H9 (cell line): ENCODE data around the gene ADGRG1. TPM values are rescaled to one million over a fixed set of nuclear protein-coding genes. Genes with fewer than 3 reads are reported as not detected.

ENCODE experiments used
- DNase-seq: peaks from one replicate; pipeline ENCODE4 v3.0.0-alpha.2; 2017
- H2AFZ ChIP-seq: one replicate; pipeline ENCODE4 v1.6.1; 2013; ENCODE audit warnings: mild to moderate bottlenecking, low read length, control low read depth, moderate library complexity
- H2AK5ac ChIP-seq: 2 replicates; pipeline ENCODE4 v1.6.1; 2013; ENCODE audit warnings: low read length, control low read depth, mixed read lengths; ENCODE audit not compliant: insufficient read length
- H2BK120ac ChIP-seq: one replicate; pipeline ENCODE4 v1.6.1; 2013; ENCODE audit warnings: low read depth, mild to moderate bottlenecking, low read length, control low read depth, inconsistent platforms; ENCODE audit not compliant: poor library complexity, severe bottlenecking
- H2BK12ac ChIP-seq: 2 replicates; pipeline ENCODE4 v1.6.1; 2013; ENCODE audit warnings: low read length, control low read depth, mixed read lengths, low read depth; ENCODE audit not compliant: insufficient read length
- H2BK15ac ChIP-seq: 2 replicates; pipeline ENCODE4 v1.6.1; 2013; ENCODE audit warnings: low read depth, low read length, control low read depth
- H2BK20ac ChIP-seq: one replicate; pipeline ENCODE4 v1.6.1; 2013; ENCODE audit warnings: low read depth, mild to moderate bottlenecking, low read length, control low read depth, inconsistent platforms; ENCODE audit not compliant: poor library complexity, severe bottlenecking
- H2BK5ac ChIP-seq: 2 replicates; pipeline ENCODE4 v1.6.1; 2013; ENCODE audit warnings: low read length, control low read depth, mixed read lengths; ENCODE audit not compliant: insufficient read length
- H3K14ac ChIP-seq: 2 replicates; pipeline ENCODE4 v1.6.1; 2013; ENCODE audit warnings: low read length, control low read depth; ENCODE audit not compliant: insufficient read depth
- H3K18ac ChIP-seq: 2 replicates; pipeline ENCODE4 v1.6.1; 2013; ENCODE audit warnings: low read depth, mild to moderate bottlenecking, mixed read lengths, low read length, control low read depth; ENCODE audit not compliant: insufficient read length
- H3K23ac ChIP-seq: 2 replicates; pipeline ENCODE4 v1.6.1; 2013; ENCODE audit warnings: low read length, control low read depth, mixed read lengths, low read depth; ENCODE audit not compliant: insufficient read length
- H3K23me2 ChIP-seq: 2 replicates; pipeline ENCODE4 v1.6.1; 2013; ENCODE audit warnings: low read depth, mild to moderate bottlenecking, mixed read lengths, low read length, control low read depth; ENCODE audit not compliant: insufficient read length, poor library complexity, severe bottlenecking
- H3K27ac ChIP-seq: 2 replicates; pipeline ENCODE4 v1.5.1; 2013; ENCODE audit warnings: low read length, control low read depth, mixed read lengths, low read depth; ENCODE audit not compliant: insufficient read length
- H3K27me3 ChIP-seq: 2 replicates; pipeline ENCODE4 v1.6.1; 2013; ENCODE audit warnings: low read length, control low read depth, inconsistent platforms; ENCODE audit not compliant: insufficient read depth
- H3K4ac ChIP-seq: 2 replicates; pipeline ENCODE4 v1.6.1; 2013; ENCODE audit warnings: low read depth, mild to moderate bottlenecking, control low read depth, inconsistent platforms, low read length, moderate library complexity
- H3K4me1 ChIP-seq: 2 replicates; pipeline ENCODE4 v1.6.1; 2013; ENCODE audit warnings: low read length, control low read depth, inconsistent platforms; ENCODE audit not compliant: insufficient read depth
- H3K4me2 ChIP-seq: 2 replicates; pipeline ENCODE4 v1.6.1; 2013; ENCODE audit warnings: low read length, control low read depth, mixed read lengths; ENCODE audit not compliant: insufficient read length, insufficient read depth
- H3K56ac ChIP-seq: 2 replicates; pipeline ENCODE4 v1.6.1; 2013; ENCODE audit warnings: low read depth, mild to moderate bottlenecking, mixed read lengths, low read length, control low read depth; ENCODE audit not compliant: insufficient read length
- H3K79me1 ChIP-seq: 2 replicates; pipeline ENCODE4 v1.6.1; 2013; ENCODE audit warnings: low read depth, mild to moderate bottlenecking, moderate library complexity, low read length, control low read depth, inconsistent platforms; ENCODE audit not compliant: insufficient read depth, poor library complexity, severe bottlenecking
- H3K79me2 ChIP-seq: 2 replicates; pipeline ENCODE4 v1.6.1; 2013; ENCODE audit warnings: low read length, control low read depth, inconsistent platforms; ENCODE audit not compliant: insufficient read depth
- H3K9ac ChIP-seq: 2 replicates; pipeline ENCODE4 v1.6.1; 2013; ENCODE audit warnings: low read length, control low read depth, mixed read lengths; ENCODE audit not compliant: insufficient read length; ENCODE audit errors: extremely low read depth
- H3K9me3 ChIP-seq: one replicate; pipeline ENCODE4 v1.6.1; 2013; ENCODE audit warnings: low read depth, low read length, inconsistent platforms; ENCODE audit not compliant: control insufficient read depth
- H3T11ph ChIP-seq: one replicate; pipeline ENCODE4 v1.6.1; 2013; ENCODE audit warnings: mild to moderate bottlenecking, low read length, control low read depth, inconsistent platforms
- H4K20me1 ChIP-seq: one replicate; pipeline ENCODE4 v1.6.1; 2013; ENCODE audit not compliant: control insufficient read depth, insufficient read length, insufficient read depth
- H4K5ac ChIP-seq: 2 replicates; pipeline ENCODE4 v1.6.1; 2013; ENCODE audit warnings: low read depth, mild to moderate bottlenecking, mixed read lengths, low read length, control low read depth; ENCODE audit not compliant: insufficient read length
- H4K8ac ChIP-seq: replicated peaks from 2 replicates; pipeline ENCODE4 v1.6.1; 2013; ENCODE audit warnings: low read length, control low read depth, mixed read lengths, low read depth; ENCODE audit not compliant: insufficient read length
- H4K91ac ChIP-seq: 2 replicates; pipeline ENCODE4 v1.6.1; 2013; ENCODE audit warnings: low read depth, mild to moderate bottlenecking, moderate library complexity, mixed read lengths, low read length, control low read depth; ENCODE audit not compliant: insufficient read length
- H3K27ac Mint-ChIP-seq, 3 experiments: 2 replicates in 2 of 3; 3 replicates in 1 of 3; pipeline ENCODE4 v1.8.0; 2020 to 2021; ENCODE audit warnings: mixed read lengths in 3 of 3, mild to moderate bottlenecking in 1 of 3, moderate library complexity in 1 of 3
- H3K27me3 Mint-ChIP-seq: 2 replicates; pipeline ENCODE4 v1.8.0; 2021; ENCODE audit warnings: low read depth, mild to moderate bottlenecking, moderate library complexity, mixed read lengths
- H3K36me3 Mint-ChIP-seq, 3 experiments: 2 replicates in 2 of 3; 3 replicates in 1 of 3; pipeline ENCODE4 v1.8.0; 2020 to 2021; ENCODE audit warnings: low read depth in 3 of 3, mixed read lengths in 3 of 3; ENCODE audit not compliant: insufficient read depth in 1 of 3
- H3K4me1 Mint-ChIP-seq, 2 experiments: 2 replicates each; pipeline ENCODE4 v1.8.0; 2020; ENCODE audit warnings: mixed read lengths in 2 of 2
- H3K4me3 Mint-ChIP-seq, 2 experiments: 2 replicates in 1 of 2; 3 replicates in 1 of 2; pipeline ENCODE4 v1.8.0; 2020 to 2021; ENCODE audit warnings: mild to moderate bottlenecking in 2 of 2, mixed read lengths in 2 of 2, moderate library complexity in 1 of 2
- H3K9me3 Mint-ChIP-seq, 2 experiments: 2 replicates in 1 of 2; 3 replicates in 1 of 2; pipeline ENCODE4 v1.8.0; 2020; ENCODE audit warnings: mild to moderate bottlenecking in 2 of 2, mixed read lengths in 2 of 2, moderate library complexity in 1 of 2
- CTCF ChIP-seq: fragments of 200-600 bp; sonication (generic); conservative IDR thresholded peaks from 3 replicates; pipeline ENCODE4 v1.8.0; 2021; ENCODE audit warnings: antibody characterized with exemption, mild to moderate bottlenecking
- total RNA-seq: library from RNA; stranded (reverse); gene quantifications from 2 replicates; pipeline ENCODE4 v1.2.1, GENCODE V29; 2021

Gene ADGRG1
- total RNA-seq, 1 experiment from 2014 or later: 1.1 TPM

- H3K27me3 ChIP-seq: no peaks in the 10 kb centered on the region
- H3K9ac ChIP-seq: no peak overlapping the region
- no peak overlapping the region for H2AK5ac ChIP-seq
- H3K4me3 Mint-ChIP-seq: no peak overlapping the region
- H3T11ph ChIP-seq: no peak overlapping the region
- H3K4me1 ChIP-seq: no peaks in the 10 kb centered on the region
- no peak overlapping the region for H4K5ac ChIP-seq
- H3K9me3 ChIP-seq: no peaks in the 10 kb centered on the region
- no peak overlapping the region for H3K14ac ChIP-seq
- no peak overlapping the region for H3K18ac ChIP-seq
- H3K9me3 Mint-ChIP-seq: peaks cover 0 to 3% of the 10 kb centered on the region in 2 experiments; a peak in 3 of 5 replicates
- TF ChIP-seq CTCF: no peak
- DNase-seq: no peak
- H2BK15ac ChIP-seq: no peak overlapping the region
- no peaks in the 10 kb centered on the region for H3K36me3 Mint-ChIP-seq
- H2BK5ac ChIP-seq: no peak overlapping the region
- no peak overlapping the region for H2AFZ ChIP-seq
- no peak overlapping the region for H3K56ac ChIP-seq
- no peaks in the 10 kb centered on the region for H3K79me2 ChIP-seq
- H4K8ac ChIP-seq: no peak overlapping the region
- no peak overlapping the region for H3K27ac Mint-ChIP-seq
- no peak overlapping the region for H4K91ac ChIP-seq
- no peak overlapping the region for H3K4ac ChIP-seq
- H2BK12ac ChIP-seq: no peak overlapping the region
- H4K20me1 ChIP-seq: no peaks in the 10 kb centered on the region
- no peaks in the 10 kb centered on the region for H3K79me1 ChIP-seq
- peaks cover 34% of the 10 kb centered on the region for H3K27me3 Mint-ChIP-seq
- H3K4me2 ChIP-seq: no peak overlapping the region
- H3K23me2 ChIP-seq: no peaks in the 10 kb centered on the region
- no peak overlapping the region for H2BK120ac ChIP-seq
- no peak overlapping the region for H3K23ac ChIP-seq
- no peak overlapping the region for H2BK20ac ChIP-seq
- no peak overlapping the region for H3K27ac ChIP-seq
- H3K4me1 Mint-ChIP-seq: no peaks in the 10 kb centered on the region
These were observed 30.0 kb upstream of the ADGRG1 start for GRCh38 chr16:57598437-57598836.
